OCI-LY3 (cell line): Measurements from ENCODE around the gene MAGEA8.

Source experiments
- H2AFZ ChIP-seq: fragments of 200-600, 300-600 bp; shearing (Covaris generic); 2 replicates; pipeline ENCODE4 v1.6.0; 2014; ENCODE audit warnings: antibody characterized with exemption, low read depth, low read length
- H3K27ac ChIP-seq: fragments of 200-600, 300-600 bp; sonication (generic); 2 replicates; pipeline ENCODE4 v1.5.1; 2014; ENCODE audit warnings: mild to moderate bottlenecking, low read length, moderate library complexity, mixed read lengths
- H3K27me3 ChIP-seq: fragments of 200-600, 300-600 bp; sonication (generic); 2 replicates; pipeline ENCODE4 v1.6.1; 2014; ENCODE audit warnings: low read depth, low read length, mixed read lengths
- H3K36me3 ChIP-seq: fragments of 200-600, 300-600 bp; sonication (generic); replicated peaks from 2 replicates; pipeline ENCODE3; 2014; ENCODE audit warnings: low read depth, low read length, mixed read lengths
- H3K4me1 ChIP-seq: fragments of 300-600, 200-600 bp; sonication (generic); 2 replicates; pipeline ENCODE4 v1.6.1; 2014; ENCODE audit warnings: low read length, mixed read lengths
- H3K4me2 ChIP-seq: fragments of 200-600, 300-600 bp; sonication (generic); 2 replicates; pipeline ENCODE4 v1.6.1; 2014; ENCODE audit warnings: low read length, mixed read lengths
- H3K4me3 ChIP-seq: fragments of 300-600, 200-600 bp; sonication (generic); 2 replicates; pipeline ENCODE4 v1.5.1; 2014; ENCODE audit warnings: antibody characterized with exemption, mild to moderate bottlenecking, low read length, moderate library complexity
- H3K79me2 ChIP-seq: fragments of 300-600, 200-600 bp; shearing (Covaris generic); 2 replicates; pipeline ENCODE4 v1.6.1; 2014; ENCODE audit warnings: mild to moderate bottlenecking, low read length, mixed read lengths
- H3K9ac ChIP-seq: fragments of 300-600, 200-600 bp; shearing (Covaris generic); 2 replicates; pipeline ENCODE4 v1.6.0; 2014; ENCODE audit warnings: mild to moderate bottlenecking, low read length, moderate library complexity
- H3K9me3 ChIP-seq: fragments of 200-600, 300-600 bp; shearing (Covaris generic); 2 replicates; pipeline ENCODE4 v1.6.1; 2014; ENCODE audit warnings: low read length, mixed read lengths; ENCODE audit not compliant: insufficient read depth
- H4K20me1 ChIP-seq: fragments of 200-600, 300-600 bp; sonication (generic); 2 replicates; pipeline ENCODE4 v1.6.1; 2016; ENCODE audit warnings: low read length, mixed read lengths; ENCODE audit not compliant: insufficient read depth
- CTCF ChIP-seq: fragments of 200-600, 300-600 bp; sonication (generic); IDR thresholded peaks from 2 replicates; pipeline ENCODE4 v1.5.1; 2014; ENCODE audit warnings: antibody characterized with exemption, low read length, low read depth
- EZH2phosphoT487 ChIP-seq: fragments of 200-600 bp; shearing (Covaris generic); IDR thresholded peaks from 2 replicates; pipeline ENCODE4 v1.6.1; 2018; ENCODE audit warnings: antibody characterized with exemption, mixed run types, low read depth

MAGEA8 gene

GRCh38 chrX:149870840-149871239 is 10.1 kb upstream of the MAGEA8 start:
- H3K4me2 ChIP-seq: no peak overlapping the region
- H2AFZ ChIP-seq: no peak overlapping the region
- H3K27me3 ChIP-seq: no peaks in the 10 kb centered on the region
- no peaks in the 10 kb centered on the region for H3K36me3 ChIP-seq
- no peak overlapping the region for H3K4me3 ChIP-seq
- no peak overlapping the region for H3K27ac ChIP-seq
- TF ChIP-seq EZH2phosphoT487: no peak
- TF ChIP-seq CTCF: no peak
- peaks cover 3% of the 10 kb centered on the region for H3K4me1 ChIP-seq
- no peaks in the 10 kb centered on the region for H3K79me2 ChIP-seq
- no peaks in the 10 kb centered on the region for H3K9me3 ChIP-seq
- H4K20me1 ChIP-seq: no peaks in the 10 kb centered on the region
- no peak overlapping the region for H3K9ac ChIP-seq

- Histone ChIP-seq H3K4me2 (no peak overlapping the region), H3K9ac (no peak overlapping the region), H3K27me3 (0 out of 2 replicates have a peak, but pooled peaks cover 1% of the 10 kb centered on the region), H4K20me1 (no peaks in the 10 kb centered on the region), H3K4me3 (no peak overlapping the region), H3K27ac (no peak overlapping the region), H3K36me3 (no peaks in the 10 kb centered on the region), H3K79me2 (no peaks in the 10 kb centered on the region), H3K4me1 (peaks cover 3% of the 10 kb centered on the region), H2AFZ (no peak overlapping the region), H3K9me3 (no peaks in the 10 kb centered on the region)
- TF ChIP-seq CTCF (no peak), EZH2phosphoT487 (no peak)
Observed at GRCh38 chrX:149871433-149871832, 9.6 kb upstream of the MAGEA8 start.

- Histone ChIP-seq H3K27me3 (0 out of 2 replicates have a peak, but pooled peaks cover 3% of the 10 kb centered on the region), H3K4me3 (no peak overlapping the region), H3K9me3 (no peaks in the 10 kb centered on the region)
Observed at GRCh38 chrX:149871940-149872339, 9.0 kb upstream of the MAGEA8 start.

GRCh38 chrX:149877157-149877556 is 3.8 kb upstream of the MAGEA8 start:
- Histone ChIP-seq H2AFZ (no peak overlapping the region), H3K4me3 (no peak overlapping the region), H3K9me3 (no peaks in the 10 kb centered on the region), H3K4me2 (no peak overlapping the region), H3K79me2 (no peaks in the 10 kb centered on the region), H3K36me3 (no peaks in the 10 kb centered on the region), H3K9ac (no peak overlapping the region), H3K27me3 (0 out of 2 replicates have a peak, but pooled peaks cover 5% of the 10 kb centered on the region), H3K4me1 (peaks cover 2% of the 10 kb centered on the region), H4K20me1 (no peaks in the 10 kb centered on the region), H3K27ac (no peak overlapping the region)
- TF ChIP-seq CTCF (no peak), EZH2phosphoT487 (no peak)

More at GRCh38 chrX:149871940-149872339, 9.0 kb upstream of the MAGEA8 start:
- peak overlapping the region; percentile 59 for H3K4me2 ChIP-seq
- H3K79me2 ChIP-seq: no peaks in the 10 kb centered on the region
- H3K36me3 ChIP-seq: no peaks in the 10 kb centered on the region
- H2AFZ ChIP-seq: peak overlapping the region; percentile 77; the same call in 1 of the 2 replicates
- no peak overlapping the region for H3K27ac ChIP-seq
- TF ChIP-seq EZH2phosphoT487 (no peak), CTCF (peak; percentile 78)
- H3K9ac ChIP-seq: no peak overlapping the region
- peaks cover 3% of the 10 kb centered on the region for H3K4me1 ChIP-seq
- no peaks in the 10 kb centered on the region for H4K20me1 ChIP-seq
